Measurements from ENCODE around the gene CEP250.

The CEP250 gene

DNA sequence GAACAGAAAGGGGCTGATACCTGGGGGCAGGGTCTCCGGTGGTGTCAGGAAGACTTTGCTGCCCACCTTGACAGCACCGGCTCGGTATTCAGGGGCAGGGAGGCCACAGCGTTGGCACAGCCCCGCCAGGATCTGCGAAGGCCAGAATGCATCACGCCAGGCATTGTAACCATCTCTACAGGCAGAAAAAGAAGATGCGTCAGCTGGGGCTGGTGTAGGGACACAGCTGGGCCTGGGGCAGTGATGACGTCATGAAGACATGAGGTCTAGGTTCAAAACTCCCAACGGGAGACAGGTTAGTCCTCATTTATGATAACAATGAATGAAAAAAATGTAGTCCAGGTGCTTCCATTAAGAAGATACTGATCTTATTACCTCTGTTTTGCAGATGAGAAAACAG lies 108.4 kb downstream of the CEP250 start:
- DNase-seq (ENCODE audit: low spot score) = no peak

DNA sequence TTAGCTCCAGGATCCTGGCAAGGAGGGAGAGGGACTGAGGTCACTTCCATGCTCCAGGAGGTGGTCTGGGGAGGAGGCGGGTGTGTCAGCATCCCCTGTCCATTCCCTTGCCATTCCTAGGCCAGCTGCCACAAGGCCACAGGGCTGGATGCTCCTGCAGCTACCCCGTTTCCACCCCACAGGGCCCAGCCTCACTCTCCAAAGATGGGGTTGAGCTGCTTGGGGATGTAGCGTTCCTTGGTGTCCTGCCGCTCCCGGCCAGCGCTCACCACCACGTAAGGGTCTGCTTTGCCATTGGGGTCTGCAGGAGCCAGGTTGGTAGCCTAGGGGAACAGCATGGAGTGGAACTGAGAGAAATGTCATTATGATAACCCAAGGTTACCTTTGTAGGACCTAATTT lies 109.5 kb downstream of the CEP250 start:
- no peak for DNase-seq (ENCODE audit: low spot score)

DNA sequence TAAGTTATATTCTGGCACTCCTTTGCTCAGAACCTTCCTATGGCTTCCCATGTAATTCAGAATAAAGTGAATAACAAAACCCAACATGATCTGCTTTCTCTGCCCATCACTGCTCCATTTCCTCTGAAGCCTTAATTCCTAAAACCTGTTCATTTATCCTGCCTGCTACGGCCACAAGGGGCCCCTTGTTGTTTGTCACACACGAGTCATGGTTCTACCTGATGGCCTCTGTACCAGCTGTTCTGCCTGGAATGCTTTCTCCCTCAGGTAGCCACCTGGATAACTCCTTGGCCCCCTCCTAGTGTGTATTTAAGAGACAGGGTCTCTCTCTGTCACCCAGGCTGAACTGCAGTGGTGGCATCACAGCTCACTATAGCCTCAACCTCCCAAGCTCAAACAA lies 113.2 kb downstream of the CEP250 start:
- peak; percentile 51 for DNase-seq (ENCODE audit: low spot score)
